Measurements from ENCODE around the gene COL10A1. TPM values are rescaled to one million over a fixed set of nuclear protein-coding genes. Genes with fewer than 3 reads are reported as not detected.

The COL10A1 gene
- total RNA-seq, 1 experiment from 2014 or later = 0.06 TPM

DNA sequence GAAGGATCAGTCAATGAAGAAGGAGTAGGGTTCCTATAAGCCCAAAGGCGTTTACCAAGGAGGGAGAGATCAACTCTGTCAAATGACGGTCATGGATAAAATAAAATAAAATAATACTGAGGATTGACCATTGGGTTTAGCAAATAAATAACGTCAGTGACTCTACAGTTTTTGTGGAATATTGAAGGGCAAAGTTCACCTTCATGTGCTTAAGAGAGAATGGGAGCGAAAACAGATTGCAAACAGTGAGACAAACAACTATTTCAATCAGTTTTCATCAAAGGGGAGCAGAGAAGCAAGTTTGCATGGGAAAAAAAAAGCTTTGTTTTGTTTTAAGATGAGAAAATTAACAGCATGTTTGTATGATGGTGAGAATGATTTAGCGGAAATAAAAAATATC is 42.9 kb downstream of the COL10A1 start:
- no peaks in the 10 kb centered on the region for H3K4me1 ChIP-seq
- H3K27ac ChIP-seq = no peak overlapping the region
- H3K4me3 ChIP-seq = no peak overlapping the region

DNA sequence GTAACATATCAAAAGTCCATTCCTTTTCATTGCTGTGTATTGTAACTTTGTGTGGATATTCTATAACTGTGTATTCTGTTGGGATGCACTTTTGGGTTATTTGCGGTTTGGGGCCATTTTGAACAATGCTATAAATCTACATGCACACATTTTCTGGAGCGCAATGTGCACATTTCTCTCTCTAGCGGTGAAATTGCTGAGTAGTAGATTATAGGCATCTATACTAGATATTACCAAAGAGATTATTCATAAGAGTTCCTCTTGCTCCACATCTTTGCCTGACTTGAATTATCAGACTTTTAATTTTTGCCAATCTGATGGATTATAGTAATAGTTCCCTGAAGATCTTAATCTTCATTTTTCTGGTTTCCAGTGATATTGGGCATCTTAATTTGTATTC is 47.0 kb downstream of the COL10A1 start:
- H3K27me3 ChIP-seq = no peaks in the 10 kb centered on the region

More for the DNA sequence above, 42.9 kb downstream of the COL10A1 start:
- no peaks in the 10 kb centered on the region for H3K36me3 ChIP-seq
- H3K27me3 ChIP-seq = no peaks in the 10 kb centered on the region
- no peak for DNase-seq
- H3K9me3 ChIP-seq (replicated peaks) = no peaks in the 10 kb centered on the region

DNA sequence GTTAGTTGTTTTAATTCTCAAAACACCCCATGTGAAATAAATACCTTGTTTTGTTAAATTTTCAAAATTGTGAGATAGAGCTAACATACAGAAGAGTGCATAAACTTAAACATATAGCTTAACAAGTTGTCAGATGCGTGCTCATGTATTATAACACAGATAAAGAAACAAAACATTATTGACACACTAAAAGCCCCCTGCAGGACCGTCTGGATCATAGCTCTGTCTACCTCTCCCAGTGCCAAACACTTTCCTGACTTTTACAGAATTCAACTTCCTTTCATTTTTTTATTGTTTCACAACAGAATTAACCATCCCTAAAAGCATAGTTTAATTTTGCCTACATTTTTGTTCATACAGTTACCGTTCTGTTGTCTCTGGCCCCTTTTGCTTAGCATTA is 47.4 kb downstream of the COL10A1 start:
- Histone ChIP-seq H3K27me3 (no peaks in the 10 kb centered on the region), H3K36me3 (no peaks in the 10 kb centered on the region), H3K27ac (no peak overlapping the region), H3K4me1 (no peaks in the 10 kb centered on the region), H3K4me3 (no peak overlapping the region), H3K9me3 (replicated peaks) (no peaks in the 10 kb centered on the region)
- DNase-seq = no peak

More for the DNA sequence above, 47.0 kb downstream of the COL10A1 start:
- no peaks in the 10 kb centered on the region for H3K9me3 ChIP-seq (replicated peaks)
- H3K4me1 ChIP-seq = no peaks in the 10 kb centered on the region
- no peaks in the 10 kb centered on the region for H3K36me3 ChIP-seq
- H3K27ac ChIP-seq = no peak overlapping the region
- no peak overlapping the region for H3K4me3 ChIP-seq
- DNase-seq = no peak

DNA sequence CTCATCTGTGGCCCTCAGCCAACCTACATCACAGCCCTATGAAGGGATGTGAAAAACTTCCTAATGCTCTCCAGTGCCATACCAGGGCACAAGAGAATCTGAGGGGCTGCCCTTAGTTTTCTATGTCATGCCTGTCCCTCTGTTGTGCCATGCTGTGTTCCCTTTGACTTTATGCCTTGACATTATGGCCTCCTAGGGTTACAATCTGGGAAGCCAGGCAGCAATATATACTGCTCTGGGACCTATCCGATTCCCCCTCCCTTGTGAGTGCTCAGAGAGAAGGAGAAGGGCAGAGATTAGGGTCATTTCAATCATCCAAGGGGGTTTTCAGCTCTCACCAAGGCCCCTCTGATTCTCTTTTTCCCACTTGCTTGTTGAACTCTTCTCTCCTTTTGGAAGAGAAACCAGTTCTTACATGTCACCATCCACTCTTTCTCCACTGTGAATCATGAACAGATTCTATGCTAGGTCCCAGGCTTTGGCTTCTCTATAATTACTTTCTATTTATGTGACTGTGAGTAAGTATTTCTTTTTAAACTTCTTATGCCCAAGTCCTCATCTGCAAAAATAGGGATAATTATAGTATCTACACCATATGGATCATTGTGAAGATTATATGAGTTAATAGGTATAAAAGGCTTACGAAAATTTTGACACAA is 51.1 kb downstream of the COL10A1 start:
- no peaks in the 10 kb centered on the region for H3K36me3 ChIP-seq
- DNase-seq = no peak
- H3K4me1 ChIP-seq = no peaks in the 10 kb centered on the region
- H3K27me3 ChIP-seq = no peaks in the 10 kb centered on the region
- no peak overlapping the region for H3K4me3 ChIP-seq
- no peaks in the 10 kb centered on the region for H3K9me3 ChIP-seq (replicated peaks)
- H3K27ac ChIP-seq = no peak overlapping the region

DNA sequence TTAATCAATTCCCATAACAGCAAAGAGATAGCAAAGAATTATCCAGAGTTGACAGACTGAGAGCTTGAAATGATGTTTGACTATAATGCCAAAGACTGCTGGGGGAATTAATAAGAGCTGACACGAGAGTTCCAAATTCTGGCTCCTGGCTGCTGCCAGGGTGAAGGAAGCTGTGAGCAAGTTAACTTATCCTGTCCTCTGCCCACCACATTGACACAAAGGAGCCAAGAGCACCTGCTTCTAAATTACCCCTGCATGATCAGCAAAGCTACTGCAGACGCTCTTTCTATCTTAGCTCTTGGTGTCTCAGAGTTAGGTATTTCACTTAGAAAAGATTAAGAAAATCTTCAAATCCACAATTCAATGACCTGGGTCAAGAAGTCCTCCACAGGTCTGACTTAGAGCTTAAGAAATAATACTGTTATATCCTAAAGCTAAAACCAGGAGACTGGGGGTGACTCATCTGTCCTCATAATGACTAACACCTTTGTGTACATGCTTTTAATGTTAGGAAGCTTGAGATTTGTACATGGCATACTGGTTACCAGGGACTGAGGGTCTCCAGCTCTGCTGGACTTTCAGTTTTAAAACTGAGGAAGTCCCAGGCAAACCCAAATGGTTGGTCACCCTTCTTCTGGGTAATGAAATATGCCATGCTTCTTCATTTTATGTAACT is 52.0 kb downstream of the COL10A1 start:
- H3K27me3 ChIP-seq = no peaks in the 10 kb centered on the region
- no peak for DNase-seq
- H3K27ac ChIP-seq = no peak overlapping the region
- H3K9me3 ChIP-seq (replicated peaks) = no peaks in the 10 kb centered on the region
- H3K4me3 ChIP-seq = no peak overlapping the region
- H3K36me3 ChIP-seq = no peaks in the 10 kb centered on the region
- H3K4me1 ChIP-seq = no peaks in the 10 kb centered on the region

DNA sequence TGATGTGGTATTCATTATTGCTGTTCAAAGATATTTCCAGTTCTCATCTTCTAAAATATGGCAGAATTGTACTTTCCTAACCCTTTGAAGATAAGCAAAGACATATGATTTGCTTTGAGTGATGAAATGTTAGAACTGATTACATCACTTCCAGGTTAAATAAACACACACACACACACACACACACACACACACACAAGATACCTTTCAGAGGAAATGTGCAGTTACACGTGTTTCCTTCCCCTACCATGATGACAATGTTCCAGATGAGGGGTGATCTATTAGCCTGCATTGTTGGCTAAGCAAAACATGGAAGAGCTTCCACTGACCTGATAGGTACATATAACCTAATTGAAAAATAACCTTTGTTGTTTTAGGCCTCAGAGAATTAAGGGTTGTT is 53.6 kb downstream of the COL10A1 start:
- Histone ChIP-seq H3K4me1 (no peaks in the 10 kb centered on the region), H3K4me3 (no peak overlapping the region), H3K27me3 (no peaks in the 10 kb centered on the region), H3K27ac (no peak overlapping the region), H3K9me3 (replicated peaks) (no peaks in the 10 kb centered on the region), H3K36me3 (no peaks in the 10 kb centered on the region)
- DNase-seq = no peak

DNA sequence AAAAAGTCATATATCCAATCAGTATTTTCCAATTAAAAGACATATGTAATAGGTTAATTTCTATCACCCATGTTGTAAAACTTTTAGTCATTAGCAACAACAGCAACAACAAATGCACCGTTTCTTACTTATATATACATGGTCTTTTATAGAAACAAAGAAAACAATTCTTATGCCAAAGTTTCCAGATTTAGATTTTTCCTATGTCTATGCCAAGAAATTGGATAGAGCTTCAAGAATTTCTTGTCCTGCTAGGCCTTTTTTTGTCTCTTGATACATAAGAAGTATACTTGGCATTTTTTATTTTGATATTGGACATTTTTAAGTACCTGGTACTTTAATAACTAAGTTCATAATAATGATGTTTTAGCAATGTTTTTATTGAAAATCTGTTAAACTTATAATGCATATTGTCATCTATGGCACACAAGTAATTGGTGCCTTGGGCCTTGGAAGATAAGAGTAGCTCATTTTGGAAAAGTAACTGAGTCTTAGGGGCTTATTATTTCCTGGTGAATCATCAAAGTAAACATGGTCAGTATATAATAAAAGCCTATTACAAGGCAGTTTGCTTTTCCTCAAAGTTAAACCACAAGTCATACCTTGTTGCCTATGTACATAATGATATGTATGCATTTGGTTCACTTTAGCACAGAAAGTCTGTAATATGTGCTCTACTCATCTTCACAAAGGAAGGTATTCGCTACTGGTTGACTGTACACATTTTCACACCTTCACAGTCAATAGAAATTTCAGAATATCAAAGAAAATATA is 55.1 kb downstream of the COL10A1 start:
- DNase-seq = no peak
- Histone ChIP-seq H3K9me3 (replicated peaks) (no peaks in the 10 kb centered on the region), H3K4me1 (no peaks in the 10 kb centered on the region), H3K27me3 (no peaks in the 10 kb centered on the region), H3K36me3 (no peaks in the 10 kb centered on the region), H3K27ac (no peak overlapping the region), H3K4me3 (no peak overlapping the region)

DNA sequence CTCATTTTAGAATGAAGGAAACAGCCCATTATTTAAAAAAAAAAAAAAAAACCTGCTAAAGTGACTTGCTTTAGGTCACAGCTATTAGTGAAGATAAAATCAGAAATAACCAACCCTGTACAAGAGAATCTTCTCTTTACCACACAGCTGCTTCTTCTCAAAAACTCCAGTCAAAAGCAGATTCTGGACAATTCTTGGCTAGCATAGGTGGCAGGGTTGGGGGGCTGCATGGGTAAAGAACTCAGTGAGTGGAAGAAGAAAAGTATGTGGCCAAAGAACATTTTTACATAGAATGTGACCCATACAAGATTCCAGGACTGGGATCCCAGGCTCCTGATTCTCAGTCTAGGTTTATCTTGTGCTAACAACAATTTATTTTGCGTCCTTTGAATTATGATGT is 55.8 kb downstream of the COL10A1 start:
- Histone ChIP-seq H3K27ac (no peak overlapping the region), H3K4me3 (no peak overlapping the region), H3K9me3 (replicated peaks) (no peaks in the 10 kb centered on the region), H3K27me3 (no peaks in the 10 kb centered on the region), H3K4me1 (no peaks in the 10 kb centered on the region), H3K36me3 (no peaks in the 10 kb centered on the region)
- no peak for DNase-seq

Other genes with a start within 250 kb of the COL10A1 start
- gene FRK, start 65.2 kb downstream of the COL10A1 start, total RNA-seq (2014; rRNA removed; shearing (Covaris generic)) = 1.4 and 2.0 TPM in 2 replicates
- 14.0 and 15.4 TPM in 2 replicates for gene NT5DC1, start 25.3 kb downstream of the COL10A1 start, total RNA-seq (2014; rRNA removed; shearing (Covaris generic))
- 12.3 and 13.4 TPM in 2 replicates for gene TSPYL4, start 127.9 kb upstream of the COL10A1 start, total RNA-seq (2014; rRNA removed; shearing (Covaris generic))
- 57.6 and 61.9 TPM in 2 replicates for gene TSPYL1, start 153.8 kb upstream of the COL10A1 start, total RNA-seq (2014; rRNA removed; shearing (Covaris generic))
- 43.7 and 51.0 TPM in 2 replicates for gene DSE, start 244.8 kb upstream of the COL10A1 start, total RNA-seq (2014; rRNA removed; shearing (Covaris generic))

Data from SJCRH30 (cell line).